HepG2 (cell line): ENCODE data around the gene RASSF6. TPM values are rescaled to one million over a fixed set of nuclear protein-coding genes. Genes with fewer than 3 reads are reported as not detected.

Experiments used
- KLF12 ChIP-seq: sonication (generic); formaldehyde crosslinking; IDR thresholded peaks from 2 replicates; pipeline ENCODE4 v1.4.0; 2020; ENCODE audit warnings: missing genetic modification reagents, borderline replicate concordance
- MBNL3 ChIP-seq: fragments of 250-450 bp; sonication (Bioruptor Pico); conservative IDR thresholded peaks from 2 replicates; pipeline ENCODE4 v1.8.0; 2022; ENCODE audit warnings: mild to moderate bottlenecking, inconsistent platforms
- PRMT3 ChIP-seq: sonication (generic); formaldehyde crosslinking; IDR thresholded peaks from 2 replicates; pipeline ENCODE4 v1.8.1; 2022; ENCODE audit warnings: low read depth, mild to moderate bottlenecking, moderate library complexity, missing genetic modification reagents, borderline replicate concordance
- SMYD3 ChIP-seq: sonication (generic); formaldehyde crosslinking; IDR thresholded peaks from 2 replicates; pipeline ENCODE4 v1.8.1; 2023; ENCODE audit warnings: mild to moderate bottlenecking, missing genetic modification reagents
- TOE1 ChIP-seq: sonication (generic); formaldehyde crosslinking; IDR thresholded peaks from 2 replicates; pipeline ENCODE4 v1.4.0; 2020; ENCODE audit warnings: mild to moderate bottlenecking, missing genetic modification reagents
- ZIK1 ChIP-seq: sonication (generic); formaldehyde crosslinking; IDR thresholded peaks from 2 replicates; pipeline ENCODE4 v1.5.0; 2020; ENCODE audit warnings: mild to moderate bottlenecking, low read depth, missing genetic modification reagents, borderline replicate concordance
- ZNF354B ChIP-seq: sonication (generic); formaldehyde crosslinking; IDR thresholded peaks from 2 replicates; pipeline ENCODE4 v1.8.0; 2022; ENCODE audit warnings: mild to moderate bottlenecking, missing genetic modification reagents
- ZNF569 ChIP-seq: sonication (generic); formaldehyde crosslinking; IDR thresholded peaks from 2 replicates; pipeline ENCODE4 v1.5.0; 2020; ENCODE audit warnings: mild to moderate bottlenecking, missing genetic modification reagents, moderate library complexity, borderline replicate concordance
- ZNF616 ChIP-seq: sonication (generic); formaldehyde crosslinking; IDR thresholded peaks from 2 replicates; pipeline ENCODE4 v1.5.0; 2020; ENCODE audit warnings: low read depth, mild to moderate bottlenecking, missing genetic modification reagents
- ZNF629 ChIP-seq: sonication (generic); formaldehyde crosslinking; conservative IDR thresholded peaks from 2 replicates; pipeline ENCODE4 v1.5.0; 2020; ENCODE audit warnings: missing genetic modification reagents
- polyA plus RNA-seq, 8 experiments: library from polyadenylated mRNA; depleted of rRNA in 3 of 8; stranded (reverse) in 7 of 8; unstranded in 1 of 8; fragments of >200 nt; fragmentation: Illumina TruSeq in 4 of 8; extraction: Trizol in 4 of 8; gene quantifications; 2 replicates each; pipeline versions ENCODE4 v1.2.1 to v1.2.3, GENCODE V29; 2011 to 2016; ENCODE audit warnings: low read depth in 4 of 8, missing spikeins in 1 of 8, mixed read lengths in 1 of 8; ENCODE audit not compliant: insufficient read depth in 1 of 8
- total RNA-seq, 5 experiments: library from RNA; depleted of rRNA; stranded (reverse); fragments of >200 nt; fragmentation: Illumina TruSeq; extraction: Trizol; gene quantifications; 2 replicates each; pipeline ENCODE4 v1.2.3, GENCODE V29; 2016; ENCODE audit warnings: low read depth in 1 of 5
- TF ChIP-seq, protein P1 (sequence below): sonication (generic); formaldehyde crosslinking; IDR thresholded peaks from 2 replicates; pipeline ENCODE4 v1.9.0; 2021; ENCODE audit warnings: mild to moderate bottlenecking, missing genetic modification reagents
- TF ChIP-seq, protein P2 (sequence below): sonication (generic); formaldehyde crosslinking; IDR thresholded peaks from 2 replicates; pipeline ENCODE4; 2020; ENCODE audit warnings: missing genetic modification reagents, mild to moderate bottlenecking, borderline replicate concordance
- TF ChIP-seq, protein P3 (sequence below): sonication (generic); formaldehyde crosslinking; IDR thresholded peaks from 2 replicates; pipeline ENCODE4 v1.4.0; 2020; ENCODE audit warnings: missing genetic modification reagents

RASSF6 gene
- total and polyA plus RNA-seq, 2 of the 13 experiments (the other 11 are each of a cell fraction or from before 2014, with no cell fraction given), result 0.03 to 0.11 TPM

DNA sequence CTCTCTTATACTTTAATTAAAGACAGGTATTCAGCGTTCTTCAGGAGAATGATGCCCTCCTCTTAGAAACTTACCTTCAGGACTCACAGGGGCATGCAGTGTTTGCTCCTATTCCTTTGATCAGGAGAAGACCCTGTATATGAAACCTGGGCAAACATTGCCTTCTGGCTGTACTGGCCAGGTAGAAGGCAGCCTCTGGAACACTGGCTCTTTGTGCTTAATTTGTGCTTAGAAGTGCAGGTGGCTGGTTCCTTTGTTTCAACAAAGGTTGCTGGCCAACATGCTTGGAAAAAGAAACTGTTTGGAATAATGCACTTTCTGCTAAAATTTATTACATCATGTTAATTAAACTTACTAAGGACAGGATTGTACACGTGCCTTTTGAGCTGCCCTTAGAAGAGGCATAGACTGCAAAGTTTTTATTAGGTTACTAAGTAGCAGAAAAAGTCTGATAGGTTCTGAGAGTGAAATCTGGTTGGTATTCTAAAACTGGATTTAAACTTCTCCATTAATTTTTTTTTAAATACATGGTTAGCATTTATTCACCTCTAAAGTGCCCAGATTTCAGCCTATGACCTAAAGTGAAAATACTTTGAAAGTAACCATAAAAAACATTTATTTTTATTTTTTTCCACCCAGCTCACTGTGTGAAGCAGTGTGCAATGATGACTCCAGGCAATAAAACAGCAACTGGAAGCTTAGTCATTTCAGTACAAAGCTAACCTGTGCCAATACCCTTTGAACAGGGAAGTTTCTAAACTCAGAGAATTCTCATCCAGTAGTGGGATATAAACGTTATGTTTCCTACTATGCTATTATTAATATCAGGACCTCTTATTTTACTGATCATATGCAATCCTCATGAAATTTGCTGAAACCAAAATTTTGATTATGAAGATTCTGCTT is 11.3 kb downstream of the RASSF6 start (continued):
- TF ChIP-seq, protein P1, sequence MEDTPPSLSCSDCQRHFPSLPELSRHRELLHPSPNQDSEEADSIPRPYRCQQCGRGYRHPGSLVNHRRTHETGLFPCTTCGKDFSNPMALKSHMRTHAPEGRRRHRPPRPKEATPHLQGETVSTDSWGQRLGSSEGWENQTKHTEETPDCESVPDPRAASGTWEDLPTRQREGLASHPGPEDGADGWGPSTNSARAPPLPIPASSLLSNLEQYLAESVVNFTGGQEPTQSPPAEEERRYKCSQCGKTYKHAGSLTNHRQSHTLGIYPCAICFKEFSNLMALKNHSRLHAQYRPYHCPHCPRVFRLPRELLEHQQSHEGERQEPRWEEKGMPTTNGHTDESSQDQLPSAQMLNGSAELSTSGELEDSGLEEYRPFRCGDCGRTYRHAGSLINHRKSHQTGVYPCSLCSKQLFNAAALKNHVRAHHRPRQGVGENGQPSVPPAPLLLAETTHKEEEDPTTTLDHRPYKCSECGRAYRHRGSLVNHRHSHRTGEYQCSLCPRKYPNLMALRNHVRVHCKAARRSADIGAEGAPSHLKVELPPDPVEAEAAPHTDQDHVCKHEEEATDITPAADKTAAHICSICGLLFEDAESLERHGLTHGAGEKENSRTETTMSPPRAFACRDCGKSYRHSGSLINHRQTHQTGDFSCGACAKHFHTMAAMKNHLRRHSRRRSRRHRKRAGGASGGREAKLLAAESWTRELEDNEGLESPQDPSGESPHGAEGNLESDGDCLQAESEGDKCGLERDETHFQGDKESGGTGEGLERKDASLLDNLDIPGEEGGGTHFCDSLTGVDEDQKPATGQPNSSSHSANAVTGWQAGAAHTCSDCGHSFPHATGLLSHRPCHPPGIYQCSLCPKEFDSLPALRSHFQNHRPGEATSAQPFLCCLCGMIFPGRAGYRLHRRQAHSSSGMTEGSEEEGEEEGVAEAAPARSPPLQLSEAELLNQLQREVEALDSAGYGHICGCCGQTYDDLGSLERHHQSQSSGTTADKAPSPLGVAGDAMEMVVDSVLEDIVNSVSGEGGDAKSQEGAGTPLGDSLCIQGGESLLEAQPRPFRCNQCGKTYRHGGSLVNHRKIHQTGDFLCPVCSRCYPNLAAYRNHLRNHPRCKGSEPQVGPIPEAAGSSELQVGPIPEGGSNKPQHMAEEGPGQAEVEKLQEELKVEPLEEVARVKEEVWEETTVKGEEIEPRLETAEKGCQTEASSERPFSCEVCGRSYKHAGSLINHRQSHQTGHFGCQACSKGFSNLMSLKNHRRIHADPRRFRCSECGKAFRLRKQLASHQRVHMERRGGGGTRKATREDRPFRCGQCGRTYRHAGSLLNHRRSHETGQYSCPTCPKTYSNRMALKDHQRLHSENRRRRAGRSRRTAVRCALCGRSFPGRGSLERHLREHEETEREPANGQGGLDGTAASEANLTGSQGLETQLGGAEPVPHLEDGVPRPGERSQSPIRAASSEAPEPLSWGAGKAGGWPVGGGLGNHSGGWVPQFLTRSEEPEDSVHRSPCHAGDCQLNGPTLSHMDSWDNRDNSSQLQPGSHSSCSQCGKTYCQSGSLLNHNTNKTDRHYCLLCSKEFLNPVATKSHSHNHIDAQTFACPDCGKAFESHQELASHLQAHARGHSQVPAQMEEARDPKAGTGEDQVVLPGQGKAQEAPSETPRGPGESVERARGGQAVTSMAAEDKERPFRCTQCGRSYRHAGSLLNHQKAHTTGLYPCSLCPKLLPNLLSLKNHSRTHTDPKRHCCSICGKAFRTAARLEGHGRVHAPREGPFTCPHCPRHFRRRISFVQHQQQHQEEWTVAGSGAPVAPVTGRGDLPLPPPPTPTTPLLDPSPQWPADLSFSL, result no peak
- TF ChIP-seq KLF12 (CRISPR knock-in tag) (no peak), ZNF616 (CRISPR knock-in tag) (no peak), PRMT3 (CRISPR knock-in tag) (no peak), ZNF569 (CRISPR knock-in tag) (no peak), ZNF354B (CRISPR knock-in tag) (no peak), ZIK1 (CRISPR knock-in tag) (no peak), TOE1 (CRISPR knock-in tag) (no peak), MBNL3 (no peak), ZNF629 (no peak), SMYD3 (CRISPR knock-in tag) (no peak)
- TF ChIP-seq, protein P2, sequence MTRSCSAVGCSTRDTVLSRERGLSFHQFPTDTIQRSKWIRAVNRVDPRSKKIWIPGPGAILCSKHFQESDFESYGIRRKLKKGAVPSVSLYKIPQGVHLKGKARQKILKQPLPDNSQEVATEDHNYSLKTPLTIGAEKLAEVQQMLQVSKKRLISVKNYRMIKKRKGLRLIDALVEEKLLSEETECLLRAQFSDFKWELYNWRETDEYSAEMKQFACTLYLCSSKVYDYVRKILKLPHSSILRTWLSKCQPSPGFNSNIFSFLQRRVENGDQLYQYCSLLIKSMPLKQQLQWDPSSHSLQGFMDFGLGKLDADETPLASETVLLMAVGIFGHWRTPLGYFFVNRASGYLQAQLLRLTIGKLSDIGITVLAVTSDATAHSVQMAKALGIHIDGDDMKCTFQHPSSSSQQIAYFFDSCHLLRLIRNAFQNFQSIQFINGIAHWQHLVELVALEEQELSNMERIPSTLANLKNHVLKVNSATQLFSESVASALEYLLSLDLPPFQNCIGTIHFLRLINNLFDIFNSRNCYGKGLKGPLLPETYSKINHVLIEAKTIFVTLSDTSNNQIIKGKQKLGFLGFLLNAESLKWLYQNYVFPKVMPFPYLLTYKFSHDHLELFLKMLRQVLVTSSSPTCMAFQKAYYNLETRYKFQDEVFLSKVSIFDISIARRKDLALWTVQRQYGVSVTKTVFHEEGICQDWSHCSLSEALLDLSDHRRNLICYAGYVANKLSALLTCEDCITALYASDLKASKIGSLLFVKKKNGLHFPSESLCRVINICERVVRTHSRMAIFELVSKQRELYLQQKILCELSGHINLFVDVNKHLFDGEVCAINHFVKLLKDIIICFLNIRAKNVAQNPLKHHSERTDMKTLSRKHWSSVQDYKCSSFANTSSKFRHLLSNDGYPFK (CRISPR knock-in tag), result no peak
- TF ChIP-seq, protein P3, sequence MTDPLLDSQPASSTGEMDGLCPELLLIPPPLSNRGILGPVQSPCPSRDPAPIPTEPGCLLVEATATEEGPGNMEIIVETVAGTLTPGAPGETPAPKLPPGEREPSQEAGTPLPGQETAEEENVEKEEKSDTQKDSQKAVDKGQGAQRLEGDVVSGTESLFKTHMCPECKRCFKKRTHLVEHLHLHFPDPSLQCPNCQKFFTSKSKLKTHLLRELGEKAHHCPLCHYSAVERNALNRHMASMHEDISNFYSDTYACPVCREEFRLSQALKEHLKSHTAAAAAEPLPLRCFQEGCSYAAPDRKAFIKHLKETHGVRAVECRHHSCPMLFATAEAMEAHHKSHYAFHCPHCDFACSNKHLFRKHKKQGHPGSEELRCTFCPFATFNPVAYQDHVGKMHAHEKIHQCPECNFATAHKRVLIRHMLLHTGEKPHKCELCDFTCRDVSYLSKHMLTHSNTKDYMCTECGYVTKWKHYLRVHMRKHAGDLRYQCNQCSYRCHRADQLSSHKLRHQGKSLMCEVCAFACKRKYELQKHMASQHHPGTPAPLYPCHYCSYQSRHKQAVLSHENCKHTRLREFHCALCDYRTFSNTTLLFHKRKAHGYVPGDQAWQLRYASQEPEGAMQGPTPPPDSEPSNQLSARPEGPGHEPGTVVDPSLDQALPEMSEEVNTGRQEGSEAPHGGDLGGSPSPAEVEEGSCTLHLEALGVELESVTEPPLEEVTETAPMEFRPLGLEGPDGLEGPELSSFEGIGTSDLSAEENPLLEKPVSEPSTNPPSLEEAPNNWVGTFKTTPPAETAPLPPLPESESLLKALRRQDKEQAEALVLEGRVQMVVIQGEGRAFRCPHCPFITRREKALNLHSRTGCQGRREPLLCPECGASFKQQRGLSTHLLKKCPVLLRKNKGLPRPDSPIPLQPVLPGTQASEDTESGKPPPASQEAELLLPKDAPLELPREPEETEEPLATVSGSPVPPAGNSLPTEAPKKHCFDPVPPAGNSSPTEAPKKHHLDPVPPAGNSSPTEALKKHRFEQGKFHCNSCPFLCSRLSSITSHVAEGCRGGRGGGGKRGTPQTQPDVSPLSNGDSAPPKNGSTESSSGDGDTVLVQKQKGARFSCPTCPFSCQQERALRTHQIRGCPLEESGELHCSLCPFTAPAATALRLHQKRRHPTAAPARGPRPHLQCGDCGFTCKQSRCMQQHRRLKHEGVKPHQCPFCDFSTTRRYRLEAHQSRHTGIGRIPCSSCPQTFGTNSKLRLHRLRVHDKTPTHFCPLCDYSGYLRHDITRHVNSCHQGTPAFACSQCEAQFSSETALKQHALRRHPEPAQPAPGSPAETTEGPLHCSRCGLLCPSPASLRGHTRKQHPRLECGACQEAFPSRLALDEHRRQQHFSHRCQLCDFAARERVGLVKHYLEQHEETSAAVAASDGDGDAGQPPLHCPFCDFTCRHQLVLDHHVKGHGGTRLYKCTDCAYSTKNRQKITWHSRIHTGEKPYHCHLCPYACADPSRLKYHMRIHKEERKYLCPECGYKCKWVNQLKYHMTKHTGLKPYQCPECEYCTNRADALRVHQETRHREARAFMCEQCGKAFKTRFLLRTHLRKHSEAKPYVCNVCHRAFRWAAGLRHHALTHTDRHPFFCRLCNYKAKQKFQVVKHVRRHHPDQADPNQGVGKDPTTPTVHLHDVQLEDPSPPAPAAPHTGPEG (CRISPR knock-in tag), result no peak
